Left lung (tissue), 10 donors: Measurements from ENCODE around the gene TBC1D14. TPM values are rescaled to one million over a fixed set of nuclear protein-coding genes. Genes with fewer than 3 reads are reported as not detected.

Experiments used
- ATAC-seq: fragments of 200-7000 bp; cut with Tn5 transposase; one replicate; pipeline ENCODE4 v1.9.1; 2020; ENCODE audit warnings: moderate library complexity
- DNase-seq, 4 donors: peaks; one replicate each; pipeline ENCODE4 v3.0.0-alpha.2; 2013 to 2020
- H3K27ac ChIP-seq, 2 donors: fragments of 200-600 bp; sonication (generic) in 1 of 2; one replicate each; pipeline versions ENCODE4 v1.5.0 to v1.8.0; 2020 to 2021
- H3K27me3 ChIP-seq, 2 donors: fragments of 200-600 bp; sonication (generic) in 1 of 2; one replicate each; pipeline versions ENCODE4 v1.5.0 to v1.8.0; 2020 to 2021
- H3K36me3 ChIP-seq, 2 donors: fragments of 200-600 bp; sonication (generic) in 1 of 2; one replicate each; pipeline versions ENCODE4 v1.5.0 to v1.8.0; 2020 to 2021
- H3K4me1 ChIP-seq, 2 donors: fragments of 200-600 bp; one replicate each; pipeline ENCODE4 v1.8.0; 2021
- H3K4me3 ChIP-seq, 2 donors: fragments of 200-600 bp; sonication (generic) in 1 of 2; one replicate each; pipeline versions ENCODE4 v1.5.0 to v1.8.0; 2020 to 2021; ENCODE audit warnings: mild to moderate bottlenecking in 1 of 2
- H3K9me3 ChIP-seq, 2 donors: fragments of 200-600 bp; sonication (generic) in 1 of 2; one replicate each; pipeline versions ENCODE4 v1.5.0 to v1.8.0; 2020 to 2021
- intact Hi-C, 2 donors: fragments of 100-400 bp; cut with DNase I; formaldehyde crosslinking; loops; one replicate each; pipeline versions ENCODE4 v1.11.2 to v1.14.2; 2022
- polyA plus RNA-seq, 6 donors: library from polyadenylated mRNA; unstranded; fragments of 120-200 nt; gene quantifications; one replicate each; pipeline ENCODE4 v1.2.1, GENCODE V29; 2013; ENCODE audit not compliant: insufficient read length in 6 of 6
- total RNA-seq, 2 donors: library from RNA; stranded (reverse); fragmentation: NEBNext Ultra II Directional; extraction: Animal tissue kit (Norgen Biotek cat#: 25700); gene quantifications; one replicate each; pipeline ENCODE4 v1.2.1, GENCODE V29; 2021
- TF ChIP-seq, protein P1 (sequence below), 2 donors: fragments of 200-600 bp; sonication (generic) in 1 of 2; IDR thresholded peaks; one replicate each; pipeline versions ENCODE4 v1.5.0 to v1.8.0; 2021; ENCODE audit warnings: antibody characterized with exemption in 2 of 2
- donor health status: DM: no; HTN: yes; CAD: no.
- donor health status: DM: no; HTN: no; CAD: no.

The TBC1D14 gene
- total and polyA plus RNA-seq, 8 donors, result 39.2 to 73.4 (median 45.1) TPM

GRCh38 chr4:6877067-6877466 lies 32.6 kb upstream of the TBC1D14 start:
- Histone ChIP-seq H3K9me3 (no peaks in the 10 kb centered on the region), H3K27me3 (no peaks in the 10 kb centered on the region), H3K4me3 (no peak overlapping the region), H3K27ac (no peak overlapping the region), H3K36me3 (peaks cover 0 to 85% of the 10 kb centered on the region in 2 donors), H3K4me1 (peaks cover 0 to 30% of the 10 kb centered on the region in 2 donors)
- intact Hi-C loops, result loop anchor here in 1 of 2 donors (10.0 kb wide), 1 partner anchor 92 kb away; the partner anchor contains the start of gene KIAA0232
- TF ChIP-seq, protein P1, sequence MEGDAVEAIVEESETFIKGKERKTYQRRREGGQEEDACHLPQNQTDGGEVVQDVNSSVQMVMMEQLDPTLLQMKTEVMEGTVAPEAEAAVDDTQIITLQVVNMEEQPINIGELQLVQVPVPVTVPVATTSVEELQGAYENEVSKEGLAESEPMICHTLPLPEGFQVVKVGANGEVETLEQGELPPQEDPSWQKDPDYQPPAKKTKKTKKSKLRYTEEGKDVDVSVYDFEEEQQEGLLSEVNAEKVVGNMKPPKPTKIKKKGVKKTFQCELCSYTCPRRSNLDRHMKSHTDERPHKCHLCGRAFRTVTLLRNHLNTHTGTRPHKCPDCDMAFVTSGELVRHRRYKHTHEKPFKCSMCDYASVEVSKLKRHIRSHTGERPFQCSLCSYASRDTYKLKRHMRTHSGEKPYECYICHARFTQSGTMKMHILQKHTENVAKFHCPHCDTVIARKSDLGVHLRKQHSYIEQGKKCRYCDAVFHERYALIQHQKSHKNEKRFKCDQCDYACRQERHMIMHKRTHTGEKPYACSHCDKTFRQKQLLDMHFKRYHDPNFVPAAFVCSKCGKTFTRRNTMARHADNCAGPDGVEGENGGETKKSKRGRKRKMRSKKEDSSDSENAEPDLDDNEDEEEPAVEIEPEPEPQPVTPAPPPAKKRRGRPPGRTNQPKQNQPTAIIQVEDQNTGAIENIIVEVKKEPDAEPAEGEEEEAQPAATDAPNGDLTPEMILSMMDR (IDR thresholded peaks at IDR 0.05), result no peak
- DNase-seq (no peak), ATAC-seq (no peak)

DNA sequence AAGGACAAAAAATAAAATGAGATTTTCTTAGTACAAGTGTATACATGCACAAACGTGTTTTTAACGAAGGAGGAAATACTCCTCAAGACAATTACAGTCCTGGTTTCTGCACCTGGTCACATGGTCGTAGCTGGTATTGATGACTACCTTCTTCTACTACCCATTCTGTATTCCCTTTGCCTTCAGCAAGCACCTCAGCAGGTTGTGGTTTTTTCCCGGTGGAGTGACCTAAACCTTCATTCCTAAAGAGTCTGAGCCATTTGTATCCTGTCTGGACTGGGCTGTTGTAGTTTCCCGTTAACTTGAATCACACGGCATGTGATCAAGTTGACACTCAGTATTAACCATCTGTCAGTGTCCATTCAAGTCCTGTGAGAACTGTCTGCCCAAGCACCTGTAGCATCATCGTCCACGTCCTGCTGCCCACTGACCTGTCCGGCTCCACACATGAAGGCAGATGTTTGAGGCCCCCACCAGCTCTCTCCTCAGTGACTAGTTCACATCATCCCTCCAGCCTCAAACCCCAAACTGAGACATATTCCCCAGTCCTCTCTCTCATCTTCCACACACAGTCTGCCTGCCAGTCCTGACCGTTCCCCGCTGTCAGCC lies 31.1 kb upstream of the TBC1D14 start:
- Histone ChIP-seq H3K36me3 (peaks cover 0 to 85% of the 10 kb centered on the region in 2 donors), H3K4me1 (peaks cover 0 to 30% of the 10 kb centered on the region in 2 donors), H3K9me3 (no peaks in the 10 kb centered on the region), H3K27me3 (no peaks in the 10 kb centered on the region), H3K27ac (no peak overlapping the region), H3K4me3 (no peak overlapping the region)
- intact Hi-C loops, result loop anchor here in 1 of 2 donors (10.0 kb wide), 1 partner anchor 94 kb away; the partner anchor contains the start of gene KIAA0232
- no peak for DNase-seq
- no peak for ATAC-seq
- TF ChIP-seq, protein P1 (IDR thresholded peaks at IDR 0.05), result no peak

GRCh38 chr4:6880691-6881090 lies 28.9 kb upstream of the TBC1D14 start:
- Histone ChIP-seq H3K4me1 (peaks cover 1 to 15% of the 10 kb centered on the region in 2 donors), H3K27me3 (no peaks in the 10 kb centered on the region), H3K9me3 (no peaks in the 10 kb centered on the region), H3K4me3 (no peak overlapping the region), H3K27ac (no peak overlapping the region), H3K36me3 (peaks cover 0 to 79% of the 10 kb centered on the region in 2 donors)
- TF ChIP-seq, protein P1 (IDR thresholded peaks at IDR 0.05), result no peak
- DNase-seq (no peak), ATAC-seq (no peak)
- intact Hi-C loops, result no loop called here

DNA sequence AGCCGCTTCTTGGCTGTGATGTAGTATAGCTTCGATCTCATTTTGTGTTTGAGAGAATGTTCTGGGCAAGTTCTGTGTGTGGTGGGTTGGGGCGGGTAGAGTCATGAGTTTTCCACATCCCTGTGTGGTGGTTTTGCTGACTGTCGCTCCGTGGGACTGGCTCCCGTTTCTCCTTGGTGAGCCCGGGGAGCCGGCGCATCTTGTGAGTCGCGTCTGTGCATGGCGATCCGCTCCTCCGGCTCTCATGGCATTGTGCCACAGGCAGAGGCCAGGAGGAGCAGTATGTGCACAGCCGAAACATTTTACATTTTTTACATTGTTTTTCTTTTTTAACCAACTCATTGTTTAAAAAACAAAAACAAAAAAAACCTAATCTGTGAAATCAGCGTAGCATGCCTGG lies 27.7 kb upstream of the TBC1D14 start:
- intact Hi-C loops, result no loop called here
- H3K9me3 ChIP-seq, result no peaks in the 10 kb centered on the region
- H3K27ac ChIP-seq, result no peak overlapping the region
- TF ChIP-seq, protein P1 (IDR thresholded peaks at IDR 0.05), result no peak
- H3K36me3 ChIP-seq, result peaks cover 0 to 72% of the 10 kb centered on the region in 2 donors
- H3K27me3 ChIP-seq, result no peaks in the 10 kb centered on the region
- DNase-seq (no peak), ATAC-seq (no peak)
- no peak overlapping the region for H3K4me3 ChIP-seq
- peaks cover 9 to 16% of the 10 kb centered on the region in 2 donors for H3K4me1 ChIP-seq

GRCh38 chr4:6884341-6884870 lies 25.2 kb upstream of the TBC1D14 start:
- intact Hi-C loops, result no loop called here
- Histone ChIP-seq H3K36me3 (peaks cover 0 to 47% of the 10 kb centered on the region in 2 donors), H3K27ac (no peak overlapping the region), H3K4me1 (peaks cover 13 to 37% of the 10 kb centered on the region in 2 donors), H3K4me3 (no peak overlapping the region), H3K27me3 (no peaks in the 10 kb centered on the region), H3K9me3 (no peaks in the 10 kb centered on the region)
- DNase-seq (no peak), ATAC-seq (no peak)
- TF ChIP-seq, protein P1 (IDR thresholded peaks at IDR 0.05), result no peak
